ENCODE data around the gene DNAH6. TPM values are rescaled to one million over a fixed set of nuclear protein-coding genes. Genes with fewer than 3 reads are reported as not detected.

The DNAH6 gene, protein sequence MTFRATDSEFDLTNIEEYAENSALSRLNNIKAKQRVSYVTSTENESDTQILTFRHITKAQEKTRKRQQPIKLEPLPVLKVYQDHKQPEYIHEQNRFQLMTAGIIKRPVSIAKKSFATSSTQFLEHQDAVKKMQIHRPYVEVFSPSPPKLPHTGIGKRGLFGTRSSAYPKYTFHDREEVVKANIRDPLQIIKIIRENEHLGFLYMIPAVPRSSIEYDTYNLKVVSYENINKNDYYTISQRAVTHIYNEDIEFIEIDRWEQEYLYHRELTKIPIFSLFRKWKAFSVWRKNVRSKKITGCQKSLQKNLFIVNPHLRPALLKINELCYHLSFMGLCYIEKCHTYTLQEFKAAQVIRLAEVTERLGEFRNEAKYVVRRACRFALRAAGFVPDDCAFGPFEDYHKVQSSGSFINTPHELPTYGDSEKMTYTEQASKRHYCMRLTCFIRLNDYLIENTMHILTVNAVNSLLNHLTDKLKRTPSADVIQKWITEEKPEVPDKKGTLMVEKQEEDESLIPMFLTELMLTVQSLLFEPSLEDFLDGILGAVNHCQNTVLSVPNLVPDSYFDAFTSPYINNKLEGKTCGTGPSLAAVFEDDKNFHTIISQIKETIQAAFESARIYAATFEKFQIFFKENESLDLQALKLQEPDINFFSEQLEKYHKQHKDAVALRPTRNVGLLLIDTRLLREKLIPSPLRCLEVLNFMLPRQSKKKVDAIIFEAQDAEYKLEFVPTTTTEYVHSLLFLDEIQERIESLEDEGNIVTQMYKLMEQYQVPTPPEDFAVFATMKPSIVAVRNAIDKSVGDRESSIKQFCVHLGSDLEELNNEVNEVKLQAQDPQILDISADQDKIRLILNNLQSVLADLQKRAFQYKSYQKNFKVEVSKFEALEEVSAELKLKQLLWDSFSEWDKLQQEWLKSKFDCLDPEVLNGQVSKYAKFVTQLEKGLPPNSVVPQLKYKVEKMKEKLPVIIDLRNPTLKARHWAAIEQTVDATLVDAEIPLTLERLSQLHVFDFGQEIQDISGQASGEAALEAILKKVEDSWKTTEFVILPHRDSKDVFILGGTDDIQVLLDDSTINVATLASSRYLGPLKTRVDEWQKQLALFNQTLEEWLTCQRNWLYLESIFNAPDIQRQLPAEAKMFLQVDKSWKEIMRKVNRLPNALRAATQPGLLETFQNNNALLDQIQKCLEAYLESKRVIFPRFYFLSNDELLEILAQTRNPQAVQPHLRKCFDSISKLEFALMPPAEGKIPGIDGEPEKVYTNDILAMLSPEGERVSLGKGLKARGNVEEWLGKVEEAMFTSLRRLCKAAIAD (N-terminal part only)
- 0.10 and 0.12 TPM in 2 replicates for total RNA-seq (2014; rRNA removed; shearing (Covaris generic))

DNA sequence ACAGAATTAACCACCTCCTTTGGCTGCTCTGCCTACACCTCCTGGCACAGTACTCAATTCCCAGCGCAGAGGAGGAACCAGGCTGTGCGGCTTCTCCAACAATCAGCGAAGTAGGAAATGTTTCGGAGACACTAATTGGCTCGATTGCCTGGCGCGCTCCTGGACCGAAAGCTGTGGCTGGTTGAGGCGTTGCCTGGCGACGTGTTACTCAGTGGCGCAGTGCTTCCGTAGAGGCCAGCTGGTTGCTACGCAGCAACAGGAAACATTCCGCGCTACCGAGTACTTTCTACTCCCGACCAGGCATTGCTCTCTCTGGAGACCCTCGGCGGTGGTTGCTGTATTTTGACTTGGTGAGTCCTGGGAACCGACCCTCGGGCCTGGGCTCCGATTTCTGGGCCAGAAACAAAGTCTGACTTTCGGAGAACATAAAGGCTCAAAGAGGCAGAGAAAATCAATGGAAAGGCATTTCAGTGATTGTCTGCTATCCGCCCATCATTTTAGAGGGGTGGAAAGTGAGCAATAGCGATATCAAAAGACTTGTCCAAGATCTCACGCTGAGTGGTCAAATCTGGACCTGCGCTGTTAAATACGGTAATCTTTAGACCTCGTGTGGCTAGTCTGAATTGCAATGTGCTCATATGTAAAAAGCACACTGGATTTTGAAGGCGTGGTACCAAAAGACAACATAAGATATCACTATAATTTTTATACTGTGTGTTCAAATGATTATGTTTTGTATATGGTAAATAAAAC, at the start of gene DNAH6:
Gene DNAH6, plus strand, starts transcription at position 265 of the 753 bp plus-strand sequence. CDS start 1,329 bp downstream, outside the sequence.
- DNase-seq (ENCODE audit: low read depth): peak; percentile 95

DNA sequence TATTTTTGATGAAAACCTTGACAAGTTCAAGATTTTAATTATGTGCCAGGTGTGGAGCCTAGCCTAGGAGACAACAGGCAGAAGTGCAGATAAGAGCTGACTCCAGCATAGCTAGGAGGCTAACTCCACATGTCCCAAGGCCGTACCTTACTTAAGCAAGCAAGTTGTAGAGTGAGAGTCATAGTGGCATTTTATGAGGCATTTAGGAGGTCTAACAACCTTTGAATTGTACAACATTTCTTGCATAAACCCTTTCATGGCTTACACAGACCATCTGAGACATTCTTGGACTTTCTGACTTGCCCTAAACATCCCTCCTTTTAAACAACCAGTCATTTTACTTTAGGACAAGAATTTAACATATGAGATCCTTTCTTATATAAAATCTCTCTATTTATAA, 48.9 kb upstream of the DNAH6 start:
- DNase-seq (ENCODE audit: low read depth): no peak

DNA sequence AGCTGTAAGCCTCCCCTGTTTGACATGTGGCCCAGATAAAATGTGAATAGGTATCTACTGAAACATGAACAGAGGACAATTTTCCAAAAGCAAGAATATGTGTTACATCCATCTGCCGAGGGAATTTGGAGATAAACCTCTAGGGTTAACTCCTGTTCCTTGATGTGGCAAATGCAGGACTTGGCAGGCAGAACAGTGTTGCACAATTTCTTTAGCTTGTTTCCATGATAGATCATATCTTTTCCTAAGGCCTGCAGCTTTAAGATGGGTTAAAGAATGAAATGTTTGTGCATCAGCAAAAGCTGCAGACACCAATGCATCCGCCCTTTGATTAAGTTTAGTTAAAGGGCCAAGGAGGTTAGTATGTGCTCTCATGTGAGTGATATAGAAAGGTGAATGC, 43.9 kb upstream of the DNAH6 start:
- peak; percentile 61 for DNase-seq (ENCODE audit: low read depth)

DNA sequence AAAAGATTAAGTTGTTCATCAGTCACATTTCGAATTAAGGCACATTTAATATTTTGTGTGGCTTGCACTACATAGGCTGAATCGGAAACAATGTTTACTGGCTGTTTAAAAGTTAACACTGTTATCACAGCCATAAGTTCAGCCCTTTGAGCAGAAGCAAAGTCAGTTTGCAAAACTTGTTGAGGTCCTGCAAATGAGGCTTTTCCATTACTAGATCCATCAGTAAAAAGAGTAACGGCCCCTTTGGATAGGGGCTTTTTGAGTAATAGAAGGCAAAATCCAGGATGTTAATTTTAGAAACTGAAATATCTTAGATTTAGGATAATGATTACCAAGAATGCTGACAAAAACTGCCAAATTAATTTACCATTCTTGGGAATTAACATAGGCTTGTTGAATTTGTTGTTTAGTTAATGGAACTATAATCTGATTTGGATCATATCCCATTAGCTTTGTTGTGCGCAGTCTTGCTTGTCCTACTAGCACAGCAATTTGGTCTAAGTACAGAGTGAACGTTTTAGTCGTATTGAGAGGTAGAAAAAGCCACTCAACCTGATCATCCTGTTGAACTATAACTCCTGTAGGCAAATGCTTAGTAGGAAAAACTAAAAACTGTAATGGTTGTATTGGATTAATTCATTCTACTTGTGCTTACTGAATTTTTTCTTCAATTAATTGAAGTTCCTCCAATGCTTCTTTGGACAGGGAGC, 43.3 kb upstream of the DNAH6 start:
- DNase-seq (ENCODE audit: low read depth): no peak

DNA sequence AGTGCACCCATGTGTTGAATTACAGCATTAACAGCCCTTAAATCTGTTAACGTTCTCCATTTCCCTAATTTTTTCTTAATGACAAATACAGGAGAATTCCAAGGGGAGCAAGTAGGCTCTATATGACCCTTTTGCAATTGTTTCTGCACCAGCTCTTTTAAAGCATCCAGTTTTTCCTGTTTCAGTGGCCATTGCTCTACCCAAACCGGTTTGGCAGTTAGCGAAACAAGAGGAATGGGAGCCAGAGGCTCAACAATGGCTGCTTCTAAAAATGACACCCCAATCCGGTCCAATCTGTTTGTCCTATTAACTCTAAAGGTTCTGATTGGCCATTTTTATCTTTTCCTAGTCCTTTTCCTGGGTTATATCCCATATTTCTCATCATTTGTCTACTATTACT, 42.1 kb upstream of the DNAH6 start:
- DNase-seq (ENCODE audit: low read depth): no peak

DNA sequence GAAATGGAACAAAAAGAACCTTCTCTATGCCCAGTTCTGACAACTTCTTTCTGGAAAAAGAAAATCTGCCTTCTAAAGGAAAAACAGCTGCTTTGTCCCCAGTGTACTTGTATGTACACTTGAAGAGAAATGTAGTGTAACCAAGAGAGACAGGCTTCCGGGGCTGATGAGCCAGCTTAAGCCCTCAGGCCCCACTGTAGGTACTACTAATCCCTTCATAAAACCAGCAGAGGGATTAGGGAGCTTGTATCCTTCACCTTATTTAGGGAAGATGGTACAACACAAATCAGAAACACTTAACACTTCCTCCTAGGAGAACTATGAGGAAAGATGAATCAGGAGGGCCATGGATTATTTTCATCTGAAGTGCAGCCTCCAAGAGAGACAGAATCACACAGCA, 38.4 kb upstream of the DNAH6 start:
- DNase-seq (ENCODE audit: low read depth): no peak

DNA sequence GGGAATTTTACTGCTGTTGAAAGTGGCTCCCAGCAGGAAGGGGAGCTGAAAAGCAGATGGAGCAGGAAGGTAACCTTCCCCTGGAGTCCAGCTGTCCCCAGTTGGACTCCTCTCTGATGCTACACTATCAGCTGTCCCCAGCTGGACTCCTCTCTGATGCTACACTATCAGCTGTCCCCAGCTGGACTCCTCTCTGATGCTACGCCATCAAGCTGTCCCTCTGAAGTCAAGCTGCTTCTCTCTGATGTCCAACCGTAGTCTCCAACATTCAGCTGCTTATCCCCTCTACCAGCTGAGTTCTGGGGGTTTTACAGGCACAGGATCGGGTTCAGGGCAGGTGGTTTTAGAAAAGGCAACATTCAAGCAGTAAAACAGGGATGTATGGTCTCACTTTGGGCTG, 37.4 kb upstream of the DNAH6 start:
- no peak for DNase-seq (ENCODE audit: low read depth)

DNA sequence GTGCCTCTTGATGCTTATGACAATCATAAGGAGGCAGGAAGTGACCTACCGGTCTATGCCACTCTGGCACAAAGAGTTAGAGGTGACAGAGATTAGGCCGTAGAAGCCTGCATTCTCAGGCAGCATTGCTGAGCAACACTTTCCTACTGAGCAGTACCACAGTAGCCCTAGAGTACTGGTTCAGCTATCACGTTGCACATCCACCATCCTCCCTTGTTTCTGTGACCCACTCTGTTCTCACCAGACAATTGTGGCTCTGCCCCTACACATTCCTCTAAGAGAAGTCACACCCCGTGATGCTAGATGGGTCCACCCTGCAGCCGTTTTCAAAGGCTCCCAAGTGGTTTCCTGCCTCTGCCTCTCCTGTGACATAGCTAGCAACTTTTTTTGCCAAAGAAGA, 34.6 kb upstream of the DNAH6 start:
- DNase-seq (ENCODE audit: low read depth): peak; percentile 70

DNA sequence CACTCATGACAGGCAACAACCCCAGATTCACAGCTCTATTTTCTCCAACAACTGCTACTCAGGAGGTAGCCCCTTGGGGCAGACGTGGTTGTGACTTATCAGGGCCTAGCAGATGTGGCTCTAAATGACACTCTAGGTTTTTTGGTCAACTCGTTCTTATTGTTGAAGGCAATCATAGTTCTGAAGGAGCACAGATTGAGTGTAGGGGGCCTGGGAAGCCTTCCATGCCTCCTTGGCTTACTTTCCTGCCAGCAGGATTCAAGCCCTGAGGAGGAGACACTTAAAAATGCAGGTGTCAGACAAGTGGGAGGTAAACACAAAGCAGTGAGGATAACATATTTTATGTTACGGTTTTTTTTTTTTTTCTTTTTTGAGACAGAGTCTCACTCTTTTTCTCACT, 33.7 kb upstream of the DNAH6 start:
- DNase-seq (ENCODE audit: low read depth): no peak

DNA sequence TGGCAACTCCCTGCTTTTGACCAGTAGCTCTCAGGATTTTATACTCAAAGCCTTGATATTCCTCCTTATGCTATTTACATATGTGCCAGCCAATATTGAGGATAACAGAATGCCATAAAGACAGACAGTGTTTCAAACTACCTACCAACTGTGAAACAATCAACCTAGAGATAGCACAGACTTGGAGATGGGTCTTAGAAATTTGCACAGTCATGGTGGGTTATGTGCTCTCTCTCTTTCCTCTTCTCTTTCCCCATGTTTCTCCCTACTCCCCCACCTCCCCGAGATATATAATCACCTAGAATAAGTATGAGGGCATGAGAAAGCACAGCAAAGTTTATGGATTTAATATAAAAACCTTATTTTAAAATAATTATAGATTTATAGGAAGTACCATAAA, 33.0 kb upstream of the DNAH6 start:
- DNase-seq (ENCODE audit: low read depth): no peak

DNA sequence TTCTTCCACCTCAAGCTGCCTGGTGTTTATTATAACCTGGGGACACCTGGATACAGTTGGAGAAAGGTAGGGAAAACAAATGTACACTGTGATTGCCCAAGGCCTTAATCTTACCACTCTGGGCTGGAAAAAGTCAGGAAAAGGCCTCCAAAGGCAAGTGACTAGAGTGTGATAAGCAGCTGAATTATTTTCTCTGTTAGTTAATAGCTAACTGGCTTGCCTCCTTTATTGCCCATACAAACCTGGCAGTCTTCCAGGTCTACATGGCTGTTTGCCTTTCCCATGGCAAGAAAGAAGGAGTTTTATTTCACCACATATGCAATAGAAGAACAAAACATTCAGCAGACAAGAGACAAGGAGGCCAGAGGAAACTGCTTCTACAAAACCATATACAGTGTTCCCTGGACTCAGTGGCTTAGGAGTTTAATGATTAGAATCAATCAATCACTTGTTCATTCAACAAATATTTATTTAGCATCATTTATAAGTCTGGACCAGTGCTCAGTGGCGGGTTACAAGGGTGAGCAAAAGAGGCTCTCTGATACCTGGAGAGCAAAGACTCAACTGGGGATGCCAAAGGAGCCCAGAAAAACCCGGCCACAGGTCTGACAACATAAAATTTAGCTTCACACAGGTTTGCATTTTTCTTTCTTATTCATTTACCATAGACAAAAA, 29.7 kb upstream of the DNAH6 start:
- peak; percentile 2 for DNase-seq (ENCODE audit: low read depth)

DNA sequence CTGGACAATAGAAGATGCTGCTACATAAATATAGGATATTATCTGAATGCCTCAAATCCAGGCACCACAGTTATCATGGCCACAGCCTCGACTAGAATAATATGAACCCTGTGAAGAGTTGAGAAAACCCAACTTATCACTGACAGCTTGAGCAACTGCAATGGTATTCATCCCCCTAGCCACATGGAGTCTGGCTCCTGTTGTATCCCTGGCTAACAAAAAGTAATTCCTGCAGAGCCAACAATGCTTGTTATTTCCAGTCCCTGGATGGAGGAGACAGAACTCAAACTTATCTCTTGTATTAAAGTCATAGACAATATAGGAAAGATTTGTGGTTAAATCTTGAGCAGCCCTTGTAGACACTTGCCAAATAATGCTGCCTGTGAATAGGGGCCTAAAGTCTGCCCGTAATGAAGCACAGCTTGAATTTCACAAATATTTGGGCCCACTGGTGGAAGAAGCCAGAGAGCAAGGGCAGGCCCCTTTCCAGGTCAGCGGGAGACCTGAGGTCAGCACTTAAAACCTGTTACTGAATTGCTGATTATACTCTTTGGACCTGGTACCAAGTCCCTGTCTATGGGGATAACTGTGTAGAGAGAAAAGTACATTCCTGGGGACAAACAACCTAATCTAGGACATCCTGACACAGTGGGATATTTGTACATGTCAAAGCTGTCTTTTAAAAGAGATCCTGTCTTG, 28.9 kb upstream of the DNAH6 start:
- DNase-seq (ENCODE audit: low read depth): no peak

DNA sequence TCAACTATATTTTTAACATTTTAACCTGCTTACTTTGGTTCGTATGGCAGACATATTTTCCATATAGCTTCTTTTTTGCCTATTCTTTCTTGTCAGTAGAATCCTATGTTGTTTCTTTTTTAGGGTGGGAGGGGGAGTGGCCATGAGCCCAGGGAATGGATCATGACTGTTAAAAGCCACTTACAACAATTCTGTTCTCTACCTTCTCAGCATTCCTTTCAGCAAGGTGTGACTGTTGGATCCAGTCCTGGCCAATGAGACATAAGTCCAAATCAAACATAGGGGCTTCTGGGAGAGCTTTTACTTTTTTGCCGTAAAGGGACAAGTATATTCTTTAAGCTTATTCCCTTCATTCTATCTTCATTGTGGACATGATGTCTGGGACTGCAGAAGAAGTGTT, 25.0 kb upstream of the DNAH6 start:
- no peak for DNase-seq (ENCODE audit: low read depth)

DNA sequence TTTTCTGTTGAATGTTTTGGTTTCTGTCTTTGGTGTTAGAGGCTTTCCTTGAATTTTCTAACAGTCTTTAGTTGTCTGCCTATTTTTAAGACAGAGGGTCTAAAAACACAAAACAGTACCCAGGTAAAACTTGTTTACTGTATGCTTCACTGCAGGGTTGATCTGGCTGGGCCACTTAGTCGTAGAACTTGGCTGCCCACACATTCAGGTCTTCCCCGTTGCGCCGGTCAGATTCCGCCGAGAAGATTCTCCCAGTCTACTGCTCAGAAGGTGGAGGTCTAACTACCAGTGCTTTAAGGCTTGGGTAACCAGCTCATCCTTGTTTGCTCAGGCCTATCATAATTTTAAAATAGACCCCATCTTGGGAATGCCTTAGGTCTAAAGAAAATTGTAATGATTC, 24.6 kb upstream of the DNAH6 start:
- no peak for DNase-seq (ENCODE audit: low read depth)

DNA sequence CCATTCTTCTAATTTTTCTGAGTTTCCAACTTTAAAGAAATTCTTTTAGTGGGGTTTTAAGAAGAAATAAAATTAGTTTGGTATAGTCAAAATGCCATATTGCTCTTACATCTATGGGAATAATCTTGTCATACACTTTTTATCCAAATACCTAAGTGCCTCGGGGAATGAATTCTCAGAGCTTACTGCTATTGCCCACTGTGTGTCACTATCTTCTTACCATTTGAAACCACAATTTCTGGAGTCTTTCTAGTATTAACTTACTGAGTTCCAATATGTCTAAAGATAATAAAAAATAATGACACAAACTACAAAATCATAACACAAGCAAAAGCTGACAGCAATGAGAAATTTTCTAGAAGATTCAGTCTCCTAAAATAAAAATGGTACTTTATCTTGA, 23.7 kb upstream of the DNAH6 start:
- DNase-seq (ENCODE audit: low read depth): peak; percentile 36

DNA sequence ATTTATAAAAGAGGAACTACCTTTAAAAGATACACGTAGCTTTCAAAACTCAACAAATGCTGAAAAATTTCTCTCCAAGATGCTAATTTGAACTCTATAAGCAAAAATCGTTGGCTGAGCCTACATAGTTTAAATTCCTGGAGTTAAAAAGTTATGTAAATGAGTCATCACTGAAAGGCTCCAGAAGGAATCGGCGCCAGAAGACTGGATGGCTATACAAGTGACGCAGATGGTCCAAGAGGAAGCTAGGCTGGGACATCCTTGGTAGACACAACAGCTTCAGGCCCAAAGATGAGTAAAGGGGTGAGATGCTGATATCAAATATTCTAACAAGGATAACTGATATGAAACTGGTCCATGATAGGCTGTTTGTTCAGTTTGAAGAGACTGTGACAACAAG, 22.8 kb upstream of the DNAH6 start:
- peak; percentile 89 for DNase-seq (ENCODE audit: low read depth)

DNA sequence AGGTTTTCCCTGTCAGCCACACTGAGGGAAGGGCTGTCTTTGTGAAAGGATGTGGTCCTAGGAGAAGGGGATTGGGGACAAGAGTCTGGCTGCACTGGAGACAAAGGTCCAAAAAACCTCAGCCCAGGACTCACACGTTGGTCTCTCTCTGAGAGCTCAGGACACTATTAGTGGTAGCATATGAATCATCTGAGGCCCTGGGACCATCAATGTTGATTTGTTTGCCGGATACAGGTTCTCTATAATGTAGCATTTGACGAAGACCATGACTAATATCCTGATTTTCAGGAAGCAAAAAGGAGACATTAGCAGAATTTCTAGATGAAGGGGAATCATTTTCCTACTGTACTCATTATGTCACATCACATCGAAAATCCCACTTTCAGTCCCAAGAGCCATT, 22.2 kb upstream of the DNAH6 start:
- peak; percentile 67 for DNase-seq (ENCODE audit: low read depth)

DNA sequence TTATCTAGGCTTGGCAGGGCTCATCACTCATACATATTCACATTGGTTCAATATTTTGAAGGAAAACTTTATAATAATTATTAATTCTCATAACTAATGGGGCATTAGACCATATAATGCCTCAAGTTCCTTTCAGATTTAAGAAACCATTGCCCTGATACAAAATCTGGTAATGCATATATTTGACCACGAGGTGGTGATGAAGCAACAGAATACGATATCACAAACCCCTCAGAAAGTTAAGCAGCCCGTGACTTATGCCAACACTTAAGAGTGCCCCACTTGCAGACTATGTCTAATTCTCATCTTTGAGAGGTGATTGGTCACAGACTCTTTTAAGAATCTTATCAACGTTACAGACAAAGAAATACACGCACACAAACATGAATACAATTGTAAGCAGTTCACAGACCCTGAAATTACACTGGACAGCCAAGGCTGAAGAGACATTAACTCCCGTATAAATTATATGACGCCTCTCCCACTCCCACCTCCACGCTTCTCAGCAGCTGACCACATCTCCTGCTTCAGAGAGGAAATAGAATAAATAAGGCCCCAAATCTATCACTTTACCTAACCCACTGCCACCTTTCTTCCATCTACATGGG, 20.7 kb upstream of the DNAH6 start:
- DNase-seq (ENCODE audit: low read depth): peak; percentile 69

DNA sequence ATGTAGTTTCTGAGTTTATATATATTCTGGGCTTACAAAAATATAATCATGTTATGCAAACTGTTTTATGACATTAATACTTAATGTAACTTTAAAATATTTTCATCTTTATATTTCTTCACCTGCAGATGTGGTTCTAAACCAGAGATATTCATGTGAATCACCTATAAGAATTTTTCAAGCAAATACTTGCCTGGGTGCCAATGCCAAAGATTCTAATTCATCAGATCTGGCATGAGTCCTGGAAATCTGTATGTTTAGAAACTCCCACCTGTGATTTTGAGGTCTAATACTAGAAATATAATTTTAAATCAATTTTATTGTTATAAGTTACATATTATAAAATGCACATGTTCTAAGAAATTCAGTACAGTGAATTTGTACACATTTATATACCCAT, 19.9 kb upstream of the DNAH6 start:
- no peak for DNase-seq (ENCODE audit: low read depth)
